GM13976 (cell line): ENCODE measurements around the gene HMGCS1.
"Not testable (repeated sequence)": the region's sequence is repeated elsewhere in the genome, so short reads cannot be mapped to it uniquely, and the experiment has no call there.

Experiments
- DNase-seq: peaks from one replicate; pipeline ENCODE4 v3.0.0; 2012; ENCODE audit warnings: low spot score
- CTCF ChIP-seq: IDR thresholded peaks from 2 replicates; pipeline ENCODE4 v1.5.1; 2012; ENCODE audit warnings: borderline replicate concordance, mild to moderate bottlenecking; ENCODE audit not compliant: insufficient read depth; ENCODE audit errors: extremely low read depth, missing control alignments, control extremely low read depth
- in situ Hi-C: fragments of 300-500 bp; cut with MboI; formaldehyde crosslinking; loops from one replicate; pipeline ENCODE4 v1.12.0; 2022; ENCODE audit warnings: low sequenced_read_pairs, mixed read lengths, inconsistent platforms; ENCODE audit not compliant: unreplicated experiment

Gene HMGCS1

DNA sequence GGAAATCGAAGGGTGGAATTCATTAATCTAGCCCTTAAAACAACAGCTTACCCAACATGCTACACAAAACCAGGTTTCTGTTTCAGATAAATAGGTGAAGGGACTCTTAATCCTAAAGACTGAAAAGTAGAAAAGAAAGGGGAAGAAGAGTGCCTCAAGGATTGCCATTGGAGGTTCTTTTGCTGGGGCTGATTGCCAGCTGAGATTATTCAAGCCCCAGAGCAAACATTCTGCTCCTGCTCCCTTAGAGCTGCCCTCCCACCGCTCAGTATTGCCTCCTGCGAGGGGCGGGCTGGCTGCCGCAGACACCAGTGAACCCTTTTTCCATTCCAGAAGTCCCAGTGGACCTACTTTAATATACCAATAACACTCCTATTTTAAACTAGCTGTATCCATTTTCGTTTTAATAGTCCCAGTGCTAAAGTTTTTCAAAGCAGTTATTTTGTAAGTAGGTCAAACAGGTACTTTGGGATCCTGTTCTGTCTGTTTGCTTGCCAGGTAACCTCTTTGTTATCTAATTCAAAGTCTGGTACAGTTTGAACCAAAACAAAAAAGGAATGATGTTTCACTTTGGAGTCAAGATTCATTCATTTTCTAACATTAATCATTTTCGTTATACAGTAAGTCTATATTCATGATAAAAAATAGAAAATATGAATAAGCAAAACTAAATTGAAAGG is 38.6 kb downstream of the HMGCS1 start:
- DNase-seq: no peak
- in situ Hi-C loops: no loop called here
- no peak for TF ChIP-seq CTCF

DNA sequence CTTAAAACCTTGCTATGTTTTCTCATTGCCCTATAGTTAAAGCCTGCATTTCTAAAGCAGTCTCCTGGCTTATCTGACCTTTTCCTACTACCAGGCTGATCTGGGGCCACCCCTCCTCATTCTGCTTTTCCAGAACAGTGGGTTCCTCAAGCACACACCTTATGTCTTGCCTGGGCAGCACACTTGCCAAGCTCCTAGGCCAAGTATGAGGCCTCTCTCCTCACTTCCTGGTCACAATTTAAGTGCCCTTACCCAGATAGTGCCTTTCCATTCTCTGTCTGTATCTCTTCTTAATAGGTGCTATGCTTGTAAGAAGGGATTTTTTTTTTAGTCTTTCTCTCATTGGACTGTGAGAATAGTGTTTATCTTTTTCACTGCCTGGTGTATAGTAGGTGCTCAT is 39.7 kb downstream of the HMGCS1 start:
- in situ Hi-C loops: no loop called here
- TF ChIP-seq CTCF: no peak
- DNase-seq: no peak

GRCh38 chr5:43270645-43271044 is 42.6 kb downstream of the HMGCS1 start:
- no peak for TF ChIP-seq CTCF
- DNase-seq: no peak
- in situ Hi-C loops: no loop called here

DNA sequence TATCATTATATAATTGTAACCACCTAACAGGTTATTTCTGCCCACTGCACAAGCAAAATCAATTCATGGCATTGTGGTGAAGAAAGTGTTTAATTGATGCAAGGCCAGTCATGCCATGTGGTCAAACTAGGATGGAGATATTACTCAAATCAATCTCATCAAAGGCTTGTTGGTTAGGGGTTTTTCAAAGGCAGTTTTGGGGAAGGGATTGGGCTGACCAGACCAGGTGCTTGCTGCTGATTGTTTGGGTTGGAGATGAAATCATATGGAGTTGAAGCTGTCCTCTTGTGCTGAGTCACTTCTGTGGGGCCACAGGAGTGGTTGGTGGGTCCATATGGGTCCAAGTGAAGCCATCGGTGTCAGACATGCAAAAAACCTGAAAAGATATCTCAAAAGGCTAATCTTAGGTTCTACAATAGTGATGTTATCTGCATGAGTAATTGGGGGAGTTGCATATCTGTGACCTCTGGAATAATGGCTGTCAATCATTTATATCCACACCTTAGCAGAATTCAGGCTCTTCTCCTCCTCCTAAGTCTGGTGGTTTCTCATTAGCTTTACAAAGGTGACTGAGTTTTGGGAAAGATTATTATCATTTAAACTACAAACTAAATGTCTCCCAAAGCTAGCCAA is 44.9 kb downstream of the HMGCS1 start:
- no peak for DNase-seq
- in situ Hi-C loops: no loop called here
- TF ChIP-seq CTCF: no peak

DNA sequence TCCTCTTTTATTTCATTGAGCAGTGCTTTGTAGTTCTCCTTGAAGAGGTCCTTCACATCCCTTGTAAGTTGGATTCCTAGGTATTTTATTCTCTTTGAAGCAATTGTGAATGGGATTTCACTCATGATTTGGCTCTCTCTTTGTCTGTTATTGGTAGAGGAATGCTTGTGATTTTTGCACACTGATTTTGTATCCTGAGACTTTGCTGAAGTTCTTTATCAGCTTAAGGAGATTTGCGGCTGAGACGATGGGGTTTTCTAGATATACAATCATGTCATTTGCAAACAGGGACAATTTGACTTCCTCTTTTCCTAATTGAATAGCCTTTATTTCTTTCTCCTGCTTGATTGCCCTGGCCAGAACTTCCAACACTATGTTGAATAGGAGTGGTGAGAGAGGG is 50.9 kb downstream of the HMGCS1 start:
- DNase-seq, in situ Hi-C loops: not testable (repeated sequence)

DNA sequence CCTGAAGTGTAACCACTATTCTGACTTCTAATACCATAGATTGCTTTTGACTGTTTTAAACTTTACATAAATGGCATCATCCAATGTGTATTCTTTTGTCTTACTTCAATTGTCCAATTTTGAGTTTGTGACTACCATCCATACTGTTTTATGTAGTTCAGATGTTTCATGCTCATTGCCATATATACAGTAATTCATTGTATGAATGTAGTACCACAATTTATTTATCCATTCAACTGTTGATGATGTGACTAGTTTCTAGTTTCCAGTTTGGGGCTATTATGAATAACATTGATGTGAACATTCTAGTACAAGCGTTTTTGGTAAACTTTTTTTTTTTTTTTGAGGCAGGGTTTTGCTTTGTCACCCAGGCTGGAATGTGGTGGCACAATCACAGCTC is 55.1 kb downstream of the HMGCS1 start:
- TF ChIP-seq CTCF: no peak
- DNase-seq: no peak
- in situ Hi-C loops: no loop called here

- in situ Hi-C loops: no loop called here
- TF ChIP-seq CTCF: no peak
- DNase-seq: no peak
Measured at GRCh38 chr5:43256261-43256966, 56.8 kb downstream of the HMGCS1 start.
